Thymus (tissue), 11 donors: ENCODE results near the gene ITM2B. TPM values are rescaled to one million over a fixed set of nuclear protein-coding genes. Genes with fewer than 3 reads are reported as not detected.
A peak's percentile ranks its signal among the peaks of the same experiment; 100 is the strongest.

Experiments
- DNase-seq, 9 donors: peaks; one replicate each; pipeline ENCODE4 v3.0.0-alpha.2; 2013; ENCODE audit warnings: low spot score in 9 of 9, low read depth in 6 of 9, missing footprints in 1 of 9
- H3K27ac ChIP-seq, 2 donors: one replicate each; pipeline ENCODE4 v1.5.1; 2013; ENCODE audit warnings: control low read depth in 1 of 2, low read depth in 1 of 2, low read length in 1 of 2, mild to moderate bottlenecking in 1 of 2, moderate library complexity in 1 of 2
- H3K27me3 ChIP-seq, 2 donors: one replicate each; pipeline ENCODE4 v1.5.1; 2013; ENCODE audit warnings: low read length in 1 of 2; ENCODE audit not compliant: control insufficient read depth in 2 of 2, insufficient read depth in 1 of 2
- H3K36me3 ChIP-seq, 2 donors: one replicate each; pipeline ENCODE4 v1.5.1; 2013; ENCODE audit warnings: low read length in 1 of 2, mild to moderate bottlenecking in 1 of 2, moderate library complexity in 1 of 2; ENCODE audit not compliant: control insufficient read depth in 2 of 2, insufficient read depth in 2 of 2
- H3K4me1 ChIP-seq, 2 donors: one replicate each; pipeline ENCODE4 v1.5.1; 2013; ENCODE audit warnings: low read length in 2 of 2; ENCODE audit not compliant: control insufficient read depth in 2 of 2, insufficient read depth in 2 of 2
- H3K4me3 ChIP-seq, 2 donors: one replicate each; pipeline ENCODE4 v1.5.1; 2013; ENCODE audit warnings: low read length in 2 of 2, control low read depth in 1 of 2, mild to moderate bottlenecking in 1 of 2
- H3K9me3 ChIP-seq, 2 donors: one replicate each; pipeline ENCODE4 v1.5.1; 2013; ENCODE audit warnings: low read length in 1 of 2, mild to moderate bottlenecking in 1 of 2; ENCODE audit not compliant: control insufficient read depth in 2 of 2, insufficient read depth in 1 of 2
- WGBS: extraction: QIAGEN DNeasy Blood & Tissue Kit; methylation state at CpG from one replicate; pipeline ENCODE4 v1.1.7; 2013; 5-methylcytosine and 5-hydroxymethylcytosine counted together
- polyA plus RNA-seq: library from polyadenylated mRNA; stranded (reverse); fragments of 200-250 nt; gene quantifications from one replicate; pipeline ENCODE4 v1.2.3, GENCODE V29; 2013
- total RNA-seq: library from RNA; stranded (reverse); fragments of 120-200 nt; gene quantifications from one replicate; pipeline ENCODE4 v1.2.4, GENCODE V29; 2013
- donor health status: healthy.

ITM2B gene
- total and polyA plus RNA-seq, 2 donors, result 240 to 720 TPM

- 95% methylated on average over 1 of the region's 1 CpG for WGBS
- no peak overlapping the region for H3K4me3 ChIP-seq
- H3K27ac ChIP-seq, result no peak overlapping the region
- H3K36me3 ChIP-seq, result peaks cover 19 to 51% of the 10 kb centered on the region in 2 donors
- H3K27me3 ChIP-seq, result no peaks in the 10 kb centered on the region
- DNase-seq, result no peak
- no peaks in the 10 kb centered on the region for H3K9me3 ChIP-seq
- H3K4me1 ChIP-seq, result no peaks in the 10 kb centered on the region
Observed at GRCh38 chr13:48263196-48263595, 30.2 kb downstream of the ITM2B start.

GRCh38 chr13:48264058-48264457 lies 31.1 kb downstream of the ITM2B start:
- 97% methylated on average over 2 of the region's 2 CpGs for WGBS
- Histone ChIP-seq H3K4me3 (no peak overlapping the region), H3K4me1 (no peaks in the 10 kb centered on the region), H3K27ac (no peak overlapping the region), H3K9me3 (no peaks in the 10 kb centered on the region), H3K27me3 (no peaks in the 10 kb centered on the region), H3K36me3 (peaks cover 15 to 45% of the 10 kb centered on the region in 2 donors)
- no peak for DNase-seq

- WGBS, result 75% methylated on average over 8 of the region's 8 CpGs
- peaks cover 21 to 46% of the 10 kb centered on the region in 2 donors for H3K36me3 ChIP-seq
- no peaks in the 10 kb centered on the region for H3K27me3 ChIP-seq
- no peaks in the 10 kb centered on the region for H3K4me1 ChIP-seq
- no peak overlapping the region for H3K4me3 ChIP-seq
- peak in 3 of 9 donors; percentile 3 to 34 (median 9) for DNase-seq
- no peaks in the 10 kb centered on the region for H3K9me3 ChIP-seq
- H3K27ac ChIP-seq, result no peak overlapping the region
Observed at GRCh38 chr13:48265217-48265815, 32.3 kb downstream of the ITM2B start.

GRCh38 chr13:48266150-48266549 lies 33.1 kb downstream of the ITM2B start:
- Histone ChIP-seq H3K4me1 (no peaks in the 10 kb centered on the region), H3K36me3 (peaks cover 21 to 43% of the 10 kb centered on the region in 2 donors), H3K4me3 (no peak overlapping the region), H3K9me3 (no peaks in the 10 kb centered on the region), H3K27ac (no peak overlapping the region), H3K27me3 (no peaks in the 10 kb centered on the region)
- no peak for DNase-seq

- H3K4me1 ChIP-seq, result no peaks in the 10 kb centered on the region
- no peak overlapping the region for H3K4me3 ChIP-seq
- DNase-seq, result no peak
- peaks cover 21 to 42% of the 10 kb centered on the region in 2 donors for H3K36me3 ChIP-seq
- H3K9me3 ChIP-seq, result no peaks in the 10 kb centered on the region
- H3K27me3 ChIP-seq, result no peaks in the 10 kb centered on the region
- H3K27ac ChIP-seq, result no peak overlapping the region
- WGBS, result 98% methylated on average over 2 of the region's 2 CpGs
Observed at GRCh38 chr13:48266701-48267639, 34.0 kb downstream of the ITM2B start.

- no peak for DNase-seq
- Histone ChIP-seq H3K27ac (no peak overlapping the region), H3K27me3 (no peaks in the 10 kb centered on the region), H3K4me3 (no peak overlapping the region), H3K9me3 (no peaks in the 10 kb centered on the region), H3K36me3 (peaks cover 16 to 32% of the 10 kb centered on the region in 2 donors), H3K4me1 (no peaks in the 10 kb centered on the region)
- over 99% methylated on average over 4 of the region's 4 CpGs for WGBS
Observed at GRCh38 chr13:48268019-48268418, 35.0 kb downstream of the ITM2B start.

GRCh38 chr13:48273346-48273745 lies 40.3 kb downstream of the ITM2B start:
- H3K27ac ChIP-seq, result no peak overlapping the region
- H3K36me3 ChIP-seq, result peaks cover 8 to 15% of the 10 kb centered on the region in 2 donors
- no peak for DNase-seq
- no peak overlapping the region for H3K4me3 ChIP-seq
- no peaks in the 10 kb centered on the region for H3K4me1 ChIP-seq
- 97% methylated on average over 4 of the region's 4 CpGs for WGBS
- H3K27me3 ChIP-seq, result no peaks in the 10 kb centered on the region
- H3K9me3 ChIP-seq, result no peaks in the 10 kb centered on the region

GRCh38 chr13:48275507-48275906 lies 42.5 kb downstream of the ITM2B start:
- Histone ChIP-seq H3K27me3 (no peaks in the 10 kb centered on the region), H3K27ac (no peak overlapping the region), H3K4me3 (no peak overlapping the region), H3K4me1 (no peaks in the 10 kb centered on the region), H3K9me3 (no peaks in the 10 kb centered on the region), H3K36me3 (peaks cover 0 to 2% of the 10 kb centered on the region in 2 donors)
- DNase-seq, result no peak
- WGBS, result 97% methylated on average over 4 of the region's 4 CpGs

GRCh38 chr13:48278806-48279205 lies 45.8 kb downstream of the ITM2B start:
- no peaks in the 10 kb centered on the region for H3K36me3 ChIP-seq
- no peak for DNase-seq
- 89% methylated on average over 2 of the region's 2 CpGs for WGBS
- no peaks in the 10 kb centered on the region for H3K9me3 ChIP-seq
- no peak overlapping the region for H3K4me3 ChIP-seq
- no peaks in the 10 kb centered on the region for H3K27me3 ChIP-seq
- H3K4me1 ChIP-seq, result no peaks in the 10 kb centered on the region
- H3K27ac ChIP-seq, result no peak overlapping the region
